ENCODE results near the gene GOLGA2.

DNA sequence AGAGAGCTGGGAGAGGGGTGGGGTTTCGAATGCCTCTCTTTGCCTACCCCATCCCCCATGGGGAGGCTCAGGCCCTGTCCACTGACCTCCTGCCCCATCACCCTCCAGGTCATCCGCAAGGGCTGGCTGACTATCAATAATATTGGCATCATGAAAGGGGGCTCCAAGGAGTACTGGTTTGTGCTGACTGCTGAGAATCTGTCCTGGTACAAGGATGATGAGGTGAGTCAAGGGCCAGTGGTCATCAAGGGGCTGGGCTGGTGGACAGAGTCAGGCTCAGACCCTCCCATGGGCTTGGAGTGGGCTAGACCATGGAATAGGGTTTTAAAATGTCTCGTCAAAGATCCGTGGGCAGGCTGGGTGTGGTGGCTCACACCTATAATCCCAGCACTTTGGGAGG, 33.7 kb downstream of the GOLGA2 start:
- TF ChIP-seq SRSF9 (IDR thresholded peaks at IDR 0.05; ENCODE audit: borderline replicate concordance, insufficient read depth, low read depth, low read length, poor library complexity, severe bottlenecking) = no peak
- no peak for TF ChIP-seq CTCF (CRISPR knock-in tag; IDR thresholded peaks at IDR 0.05)
- TF ChIP-seq KMT2B (CRISPR knock-in tag; IDR thresholded peaks at IDR 0.05) = no peak
- TF ChIP-seq FOXO1 (CRISPR knock-in tag; IDR thresholded peaks at IDR 0.05) = no peak
- no peak for TF ChIP-seq HOMEZ (CRISPR knock-in tag; IDR thresholded peaks at IDR 0.05; ENCODE audit: low read depth)
- no peak for TF ChIP-seq RXRA (CRISPR knock-in tag; IDR thresholded peaks at IDR 0.05)
- no peak for TF ChIP-seq POLR2AphosphoS5 (IDR thresholded peaks at IDR 0.05; ENCODE audit: low read depth, low read length)
- no peak for TF ChIP-seq POLR2AphosphoS2 (IDR thresholded peaks at IDR 0.05; ENCODE audit: low read depth, low read length)
- TF ChIP-seq ZNF253 (CRISPR knock-in tag; IDR thresholded peaks at IDR 0.05; ENCODE audit: borderline replicate concordance) = no peak
- TF ChIP-seq, protein P1, sequence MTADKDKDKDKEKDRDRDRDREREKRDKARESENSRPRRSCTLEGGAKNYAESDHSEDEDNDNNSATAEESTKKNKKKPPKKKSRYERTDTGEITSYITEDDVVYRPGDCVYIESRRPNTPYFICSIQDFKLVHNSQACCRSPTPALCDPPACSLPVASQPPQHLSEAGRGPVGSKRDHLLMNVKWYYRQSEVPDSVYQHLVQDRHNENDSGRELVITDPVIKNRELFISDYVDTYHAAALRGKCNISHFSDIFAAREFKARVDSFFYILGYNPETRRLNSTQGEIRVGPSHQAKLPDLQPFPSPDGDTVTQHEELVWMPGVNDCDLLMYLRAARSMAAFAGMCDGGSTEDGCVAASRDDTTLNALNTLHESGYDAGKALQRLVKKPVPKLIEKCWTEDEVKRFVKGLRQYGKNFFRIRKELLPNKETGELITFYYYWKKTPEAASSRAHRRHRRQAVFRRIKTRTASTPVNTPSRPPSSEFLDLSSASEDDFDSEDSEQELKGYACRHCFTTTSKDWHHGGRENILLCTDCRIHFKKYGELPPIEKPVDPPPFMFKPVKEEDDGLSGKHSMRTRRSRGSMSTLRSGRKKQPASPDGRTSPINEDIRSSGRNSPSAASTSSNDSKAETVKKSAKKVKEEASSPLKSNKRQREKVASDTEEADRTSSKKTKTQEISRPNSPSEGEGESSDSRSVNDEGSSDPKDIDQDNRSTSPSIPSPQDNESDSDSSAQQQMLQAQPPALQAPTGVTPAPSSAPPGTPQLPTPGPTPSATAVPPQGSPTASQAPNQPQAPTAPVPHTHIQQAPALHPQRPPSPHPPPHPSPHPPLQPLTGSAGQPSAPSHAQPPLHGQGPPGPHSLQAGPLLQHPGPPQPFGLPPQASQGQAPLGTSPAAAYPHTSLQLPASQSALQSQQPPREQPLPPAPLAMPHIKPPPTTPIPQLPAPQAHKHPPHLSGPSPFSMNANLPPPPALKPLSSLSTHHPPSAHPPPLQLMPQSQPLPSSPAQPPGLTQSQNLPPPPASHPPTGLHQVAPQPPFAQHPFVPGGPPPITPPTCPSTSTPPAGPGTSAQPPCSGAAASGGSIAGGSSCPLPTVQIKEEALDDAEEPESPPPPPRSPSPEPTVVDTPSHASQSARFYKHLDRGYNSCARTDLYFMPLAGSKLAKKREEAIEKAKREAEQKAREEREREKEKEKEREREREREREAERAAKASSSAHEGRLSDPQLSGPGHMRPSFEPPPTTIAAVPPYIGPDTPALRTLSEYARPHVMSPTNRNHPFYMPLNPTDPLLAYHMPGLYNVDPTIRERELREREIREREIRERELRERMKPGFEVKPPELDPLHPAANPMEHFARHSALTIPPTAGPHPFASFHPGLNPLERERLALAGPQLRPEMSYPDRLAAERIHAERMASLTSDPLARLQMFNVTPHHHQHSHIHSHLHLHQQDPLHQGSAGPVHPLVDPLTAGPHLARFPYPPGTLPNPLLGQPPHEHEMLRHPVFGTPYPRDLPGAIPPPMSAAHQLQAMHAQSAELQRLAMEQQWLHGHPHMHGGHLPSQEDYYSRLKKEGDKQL (CRISPR knock-in tag; IDR thresholded peaks at IDR 0.05; ENCODE audit: low read depth) = no peak

Measured in HepG2 (cell line).